Measurements from ENCODE around the gene VAC14.

VAC14 gene

GRCh38 chr16:70705056-70705455, 95.9 kb downstream of the VAC14 start:
- no peak for DNase-seq (ENCODE audit: low spot score)

- no peak for DNase-seq (ENCODE audit: low spot score)
Measured at GRCh38 chr16:70704586-70704985, 96.4 kb downstream of the VAC14 start.

- DNase-seq (ENCODE audit: low spot score): no peak
Measured at GRCh38 chr16:70703835-70704381, 97.0 kb downstream of the VAC14 start.

GRCh38 chr16:70703041-70703834, 97.7 kb downstream of the VAC14 start:
- DNase-seq (ENCODE audit: low spot score): no peak

- DNase-seq (ENCODE audit: low spot score): no peak
Measured at GRCh38 chr16:70702624-70703023, 98.3 kb downstream of the VAC14 start.

GRCh38 chr16:70701998-70702397, 99.0 kb downstream of the VAC14 start:
- no peak for DNase-seq (ENCODE audit: low spot score)

GRCh38 chr16:70701596-70701995, 99.4 kb downstream of the VAC14 start:
- DNase-seq (ENCODE audit: low spot score): no peak

- DNase-seq (ENCODE audit: low spot score): no peak
Measured at GRCh38 chr16:70701036-70701435, 99.9 kb downstream of the VAC14 start.

- peak; percentile 91 for DNase-seq (ENCODE audit: low spot score)
Measured at GRCh38 chr16:70700101-70701020, 100.6 kb downstream of the VAC14 start.

GRCh38 chr16:70699696-70700095, 101.3 kb downstream of the VAC14 start:
- DNase-seq (ENCODE audit: low spot score): no peak

- DNase-seq (ENCODE audit: low spot score): no peak
Measured at GRCh38 chr16:70698901-70699300, 102.1 kb downstream of the VAC14 start.

GRCh38 chr16:70697594-70698170, 103.3 kb downstream of the VAC14 start:
- DNase-seq (ENCODE audit: low spot score): no peak

GRCh38 chr16:70696952-70697593, 103.9 kb downstream of the VAC14 start:
- no peak for DNase-seq (ENCODE audit: low spot score)

GRCh38 chr16:70696355-70696754, 104.6 kb downstream of the VAC14 start:
- DNase-seq (ENCODE audit: low spot score): no peak

GRCh38 chr16:70695331-70696070, 105.5 kb downstream of the VAC14 start:
- DNase-seq (ENCODE audit: low spot score): no peak

- no peak for DNase-seq (ENCODE audit: low spot score)
Measured at GRCh38 chr16:70694868-70695218, 106.1 kb downstream of the VAC14 start.

GRCh38 chr16:70694088-70694867, 106.7 kb downstream of the VAC14 start:
- no peak for DNase-seq (ENCODE audit: low spot score)

- no peak for DNase-seq (ENCODE audit: low spot score)
Measured at GRCh38 chr16:70692873-70693671, 107.9 kb downstream of the VAC14 start.

- no peak for DNase-seq (ENCODE audit: low spot score)
Measured at GRCh38 chr16:70692130-70692872, 108.7 kb downstream of the VAC14 start.

Measured in pons (tissue), 1 donor.